Gastrocnemius medialis (tissue), 4 donors: ENCODE data around the gene PRPF18. TPM values are rescaled to one million over a fixed set of nuclear protein-coding genes. Genes with fewer than 3 reads are reported as not detected.

Source experiments
- ATAC-seq, 2 donors: fragments of 150-250 bp; one replicate each; pipeline ENCODE4 v1.9.1; 2016
- DNase-seq, 2 donors: peaks; one replicate each; pipeline ENCODE4 v3.0.0-alpha.2; 2019
- H3K27ac ChIP-seq, 4 donors: fragments of 200-600 bp; sonication (generic); 1 replicate in 1 of 4; 2 replicates in 3 of 4; pipeline ENCODE4 v1.5.1; 2016 to 2018; ENCODE audit warnings: mild to moderate bottlenecking in 2 of 4, moderate library complexity in 1 of 4
- H3K27me3 ChIP-seq, 3 donors: fragments of 200-600 bp; sonication (generic) in 2 of 3; 1 replicate in 1 of 3; 2 replicates in 2 of 3; pipeline versions ENCODE4 v1.5.1 to v1.6.0; 2016 to 2019; ENCODE audit warnings: mild to moderate bottlenecking in 1 of 3, moderate library complexity in 1 of 3
- H3K36me3 ChIP-seq, 2 donors: fragments of 200-600 bp; sonication (generic) in 1 of 2; one replicate each; pipeline ENCODE4 v1.5.1; 2017 to 2018
- H3K4me1 ChIP-seq, 2 donors: fragments of 200-600 bp; sonication (generic) in 1 of 2; one replicate each; pipeline ENCODE4 v1.5.1; 2016 to 2017; ENCODE audit warnings: mild to moderate bottlenecking in 2 of 2
- H3K4me3 ChIP-seq, 4 donors: fragments of 200-600 bp; sonication (generic) in 3 of 4; 1 replicate in 1 of 4; 2 replicates in 3 of 4; pipeline ENCODE4 v1.5.1; 2016 to 2019; ENCODE audit warnings: mild to moderate bottlenecking in 2 of 4
- H3K9me3 ChIP-seq, 3 donors: fragments of 200-600 bp; sonication (generic) in 2 of 3; 1 replicate in 1 of 3; 2 replicates in 2 of 3; pipeline ENCODE4 v1.5.1; 2016 to 2019
- CTCF ChIP-seq, 5 experiments: fragments of 450-650 bp in 3 of 5; fragments of 200-600 bp in 2 of 5; sonication (generic) in 2 of 5; IDR thresholded peaks in 4 of 5; conservative IDR thresholded peaks in 1 of 5; 1 replicate in 4 of 5; 2 replicates in 1 of 5; pipeline ENCODE4 v1.5.1; 2016 to 2019; ENCODE audit warnings: antibody characterized with exemption in 5 of 5, mild to moderate bottlenecking in 3 of 5, moderate library complexity in 3 of 5
- POLR2A ChIP-seq, 2 donors: fragments of 450-650 bp; IDR thresholded peaks; one replicate each; pipeline ENCODE4 v1.6.1; 2017; ENCODE audit warnings: antibody characterized with exemption in 2 of 2, mild to moderate bottlenecking in 2 of 2, moderate library complexity in 2 of 2
- in situ Hi-C, 4 donors: fragments of 200-750 bp; cut with MboI; loops; one replicate each; pipeline versions ENCODE4 v1.15.0 to v1.8.0; 2017; ENCODE audit warnings: low sequenced_read_pairs in 4 of 4
- intact Hi-C: fragments of 100-400 bp; cut with DNase I; formaldehyde crosslinking; loops from one replicate; pipeline ENCODE4 v1.15.1; 2023; ENCODE audit warnings: low total_unique reads
- total RNA-seq, 4 donors: library from RNA; depleted of rRNA; stranded (reverse); fragments of >200 nt; gene quantifications; one replicate each; pipeline versions ENCODE4 v1.1.0 to v1.2.3, GENCODE V29; 2016

PRPF18 gene
- total RNA-seq, 4 donors from 2014 or later: 21.3 to 35.4 (median 28.1) TPM

GRCh38 chr10:13559124-13559700 is 27.6 kb upstream of the PRPF18 start:
- H3K4me3 ChIP-seq: no peak overlapping the region
- no peak overlapping the region for H3K27ac ChIP-seq
- DNase-seq (no peak), ATAC-seq (no peak)
- no peaks in the 10 kb centered on the region for H3K9me3 ChIP-seq
- in situ Hi-C loops (no loop called here), intact Hi-C loops (no loop called here)
- TF ChIP-seq POLR2A (IDR thresholded peaks at IDR 0.05) (no peak), CTCF (IDR thresholded peaks at IDR 0.05 in 4 of 5, conservative IDR thresholded peaks at IDR 0.05 in 1 of 5) (no peak)
- no peaks in the 10 kb centered on the region for H3K27me3 ChIP-seq
- no peaks in the 10 kb centered on the region for H3K4me1 ChIP-seq
- no peaks in the 10 kb centered on the region for H3K36me3 ChIP-seq

- H3K27me3 ChIP-seq: no peaks in the 10 kb centered on the region
- TF ChIP-seq CTCF (IDR thresholded peaks at IDR 0.05 in 4 of 5, conservative IDR thresholded peaks at IDR 0.05 in 1 of 5) (no peak), POLR2A (IDR thresholded peaks at IDR 0.05) (no peak)
- in situ Hi-C loops: no loop called here
- no peaks in the 10 kb centered on the region for H3K9me3 ChIP-seq
- intact Hi-C loops: no loop called here
- DNase-seq (no peak), ATAC-seq (no peak)
- no peaks in the 10 kb centered on the region for H3K36me3 ChIP-seq
- H3K27ac ChIP-seq: no peak overlapping the region
- no peak overlapping the region for H3K4me3 ChIP-seq
- H3K4me1 ChIP-seq: no peaks in the 10 kb centered on the region
Observed at GRCh38 chr10:13560597-13560996, 26.2 kb upstream of the PRPF18 start.

GRCh38 chr10:13563481-13564445 is 23.0 kb upstream of the PRPF18 start:
- Histone ChIP-seq H3K9me3 (no peaks in the 10 kb centered on the region), H3K4me3 (no peak overlapping the region), H3K27me3 (no peaks in the 10 kb centered on the region), H3K4me1 (no peaks in the 10 kb centered on the region), H3K36me3 (no peaks in the 10 kb centered on the region), H3K27ac (no peak overlapping the region)
- DNase-seq: no peak
- no peak for ATAC-seq
- intact Hi-C loops (no loop called here), in situ Hi-C loops (no loop called here)
- no peak for TF ChIP-seq CTCF (IDR thresholded peaks at IDR 0.05 in 4 of 5, conservative IDR thresholded peaks at IDR 0.05 in 1 of 5)
- TF ChIP-seq POLR2A (IDR thresholded peaks at IDR 0.05): no peak

GRCh38 chr10:13564576-13564975 is 22.2 kb upstream of the PRPF18 start:
- DNase-seq: no peak
- Histone ChIP-seq H3K27me3 (no peaks in the 10 kb centered on the region), H3K36me3 (no peaks in the 10 kb centered on the region), H3K27ac (no peak overlapping the region), H3K4me1 (no peaks in the 10 kb centered on the region), H3K9me3 (no peaks in the 10 kb centered on the region), H3K4me3 (no peak overlapping the region)
- intact Hi-C loops: no loop called here
- TF ChIP-seq POLR2A (IDR thresholded peaks at IDR 0.05) (no peak), CTCF (IDR thresholded peaks at IDR 0.05 in 4 of 5, conservative IDR thresholded peaks at IDR 0.05 in 1 of 5) (no peak)
- in situ Hi-C loops: no loop called here
- no peak for ATAC-seq
